Esophagus squamous epithelium (tissue), 4 donors: ENCODE measurements around the gene RPL14.

Experiments used
- POLR2A ChIP-seq, 4 donors: fragments of 450-650 bp; IDR thresholded peaks; one replicate each; pipeline ENCODE4 v1.6.1; 2017; ENCODE audit warnings: antibody characterized with exemption in 4 of 4, mild to moderate bottlenecking in 4 of 4, moderate library complexity in 3 of 4
- TF ChIP-seq, protein P1 (sequence below), 6 experiments: fragments of 450-650 bp in 4 of 6; fragments of 200-600 bp in 2 of 6; sonication (generic) in 2 of 6; IDR thresholded peaks; one replicate each; pipeline ENCODE4 v1.5.1; 2016 to 2019; ENCODE audit warnings: antibody characterized with exemption in 6 of 6, mild to moderate bottlenecking in 4 of 6, moderate library complexity in 4 of 6

GRCh38 chr3:40414270-40414669, 42.9 kb upstream of the RPL14 start:
- TF ChIP-seq, protein P1, sequence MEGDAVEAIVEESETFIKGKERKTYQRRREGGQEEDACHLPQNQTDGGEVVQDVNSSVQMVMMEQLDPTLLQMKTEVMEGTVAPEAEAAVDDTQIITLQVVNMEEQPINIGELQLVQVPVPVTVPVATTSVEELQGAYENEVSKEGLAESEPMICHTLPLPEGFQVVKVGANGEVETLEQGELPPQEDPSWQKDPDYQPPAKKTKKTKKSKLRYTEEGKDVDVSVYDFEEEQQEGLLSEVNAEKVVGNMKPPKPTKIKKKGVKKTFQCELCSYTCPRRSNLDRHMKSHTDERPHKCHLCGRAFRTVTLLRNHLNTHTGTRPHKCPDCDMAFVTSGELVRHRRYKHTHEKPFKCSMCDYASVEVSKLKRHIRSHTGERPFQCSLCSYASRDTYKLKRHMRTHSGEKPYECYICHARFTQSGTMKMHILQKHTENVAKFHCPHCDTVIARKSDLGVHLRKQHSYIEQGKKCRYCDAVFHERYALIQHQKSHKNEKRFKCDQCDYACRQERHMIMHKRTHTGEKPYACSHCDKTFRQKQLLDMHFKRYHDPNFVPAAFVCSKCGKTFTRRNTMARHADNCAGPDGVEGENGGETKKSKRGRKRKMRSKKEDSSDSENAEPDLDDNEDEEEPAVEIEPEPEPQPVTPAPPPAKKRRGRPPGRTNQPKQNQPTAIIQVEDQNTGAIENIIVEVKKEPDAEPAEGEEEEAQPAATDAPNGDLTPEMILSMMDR (IDR thresholded peaks at IDR 0.05), result no peak
- TF ChIP-seq POLR2A (IDR thresholded peaks at IDR 0.05), result no peak
